MM.1S (cell line): Measurements from ENCODE around the gene ZNF280D.

Source experiments
- CTCF ChIP-seq: fragments of 300-600 bp; sonication (generic); IDR thresholded peaks from 2 replicates; pipeline ENCODE4 v1.5.1; 2016; ENCODE audit warnings: antibody characterized with exemption, low read length, mixed read lengths
- EZH2 ChIP-seq: fragments of 300-600 bp; sonication (generic); optimal IDR thresholded peaks from 2 replicates; pipeline ENCODE3; 2017; ENCODE audit warnings: low read depth, mild to moderate bottlenecking, antibody characterized with exemption, low read length, mixed read lengths
- EZH2phosphoT487 ChIP-seq: fragments of 300-600 bp; sonication (generic); IDR thresholded peaks from 2 replicates; pipeline ENCODE4 v1.6.1; 2018; ENCODE audit warnings: antibody characterized with exemption, low read length

- TF ChIP-seq CTCF (no peak), EZH2 (no peak), EZH2phosphoT487 (no peak)
Measured at GRCh38 chr15:56734013-56734635, 815 bp upstream of the ZNF280D start.
